ENCODE measurements around the gene LAIR1. TPM values are rescaled to one million over a fixed set of nuclear protein-coding genes. Genes with fewer than 3 reads are reported as not detected.

LAIR1 gene
- total and polyA plus RNA-seq, 12 donors, result 3.5 to 80.7 (median 38.5) TPM

- Histone ChIP-seq H3K27ac (no peak overlapping the region), H3K27me3 (no peaks in the 10 kb centered on the region), H3K4me3 (no peak overlapping the region), H3K36me3 (replicated peaks in 1 of 2) (no peaks in the 10 kb centered on the region), H3K4me1 (replicated peaks in 1 of 2) (no peaks in the 10 kb centered on the region), H3K9me3 (replicated peaks in 1 of 3) (no peaks in the 10 kb centered on the region)
- DNase-seq, result no peak
- 81 to 84% (median 83%) methylated on average over 9 of the region's 9 CpGs for WGBS, 4 donors
- intact Hi-C loops (cut with DNase I), result no loop called here
- TF ChIP-seq POLR2A (IDR thresholded peaks at IDR 0.05), result no peak
- TF ChIP-seq CTCF (IDR thresholded peaks at IDR 0.05), result no peak
Observed at GRCh38 chr19:54408456-54409026, 43.8 kb upstream of the LAIR1 start.

GRCh38 chr19:54407780-54408179 lies 43.0 kb upstream of the LAIR1 start:
- no peaks in the 10 kb centered on the region for H3K9me3 ChIP-seq (replicated peaks in 1 of 3)
- no peaks in the 10 kb centered on the region for H3K4me1 ChIP-seq (replicated peaks in 1 of 2)
- H3K36me3 ChIP-seq (replicated peaks in 1 of 2), result no peaks in the 10 kb centered on the region
- DNase-seq, result no peak
- H3K27ac ChIP-seq, result no peak overlapping the region
- WGBS, 4 donors, result 82 to 87% (median 86%) methylated on average over 7 of the region's 7 CpGs
- intact Hi-C loops (cut with DNase I), result no loop called here
- TF ChIP-seq POLR2A (IDR thresholded peaks at IDR 0.05) (no peak), CTCF (IDR thresholded peaks at IDR 0.05) (no peak)
- H3K27me3 ChIP-seq, result no peaks in the 10 kb centered on the region
- no peak overlapping the region for H3K4me3 ChIP-seq

GRCh38 chr19:54405628-54406027 lies 40.9 kb upstream of the LAIR1 start:
- H3K27ac ChIP-seq, result no peak overlapping the region
- TF ChIP-seq CTCF (IDR thresholded peaks at IDR 0.05), result no peak
- TF ChIP-seq POLR2A (IDR thresholded peaks at IDR 0.05), result no peak
- intact Hi-C loops (cut with DNase I), result no loop called here

GRCh38 chr19:54403054-54403453 lies 38.3 kb upstream of the LAIR1 start:
- intact Hi-C loops (cut with DNase I), result no loop called here
- Histone ChIP-seq H3K27me3 (no peaks in the 10 kb centered on the region), H3K36me3 (replicated peaks in 1 of 2) (no peaks in the 10 kb centered on the region), H3K9me3 (replicated peaks in 1 of 3) (no peaks in the 10 kb centered on the region), H3K4me3 (no peak overlapping the region), H3K4me1 (replicated peaks in 1 of 2) (no peaks in the 10 kb centered on the region), H3K27ac (no peak overlapping the region)
- no peak for DNase-seq
- TF ChIP-seq POLR2A (IDR thresholded peaks at IDR 0.05) (no peak), CTCF (IDR thresholded peaks at IDR 0.05) (no peak)
- 80 to 93% (median 89%) methylated on average over 8 of the region's 8 CpGs for WGBS, 4 donors

More at GRCh38 chr19:54405628-54406027, 40.9 kb upstream of the LAIR1 start:
- Histone ChIP-seq H3K4me3 (no peak overlapping the region), H3K9me3 (replicated peaks in 1 of 3) (no peaks in the 10 kb centered on the region), H3K36me3 (replicated peaks in 1 of 2) (no peaks in the 10 kb centered on the region), H3K27me3 (no peaks in the 10 kb centered on the region), H3K4me1 (replicated peaks in 1 of 2) (no peaks in the 10 kb centered on the region)
- no peak for DNase-seq

Measured in adrenal gland (tissue), 12 donors.